HL-60/S4 (cell line): ENCODE measurements around the gene ZNF502.
"Not testable (repeated sequence)": the region's sequence is repeated elsewhere in the genome, so short reads cannot be mapped to it uniquely, and the experiment has no call there.

Source experiments
- in situ Hi-C: fragments of 300-500 bp; cut with MboI; formaldehyde crosslinking; loops from 2 replicates; pipeline ENCODE4 v1.14.3; 2022; ENCODE audit warnings: low sequenced_read_pairs

ZNF502 gene

GRCh38 chr3:44712455-44713075 lies at the start of gene ZNF502:
TSS of gene ZNF502 (plus strand) at chr3:44712660. CDS start at chr3:44720262, 7,602 bp downstream.
- in situ Hi-C loops, result no loop called here

DNA sequence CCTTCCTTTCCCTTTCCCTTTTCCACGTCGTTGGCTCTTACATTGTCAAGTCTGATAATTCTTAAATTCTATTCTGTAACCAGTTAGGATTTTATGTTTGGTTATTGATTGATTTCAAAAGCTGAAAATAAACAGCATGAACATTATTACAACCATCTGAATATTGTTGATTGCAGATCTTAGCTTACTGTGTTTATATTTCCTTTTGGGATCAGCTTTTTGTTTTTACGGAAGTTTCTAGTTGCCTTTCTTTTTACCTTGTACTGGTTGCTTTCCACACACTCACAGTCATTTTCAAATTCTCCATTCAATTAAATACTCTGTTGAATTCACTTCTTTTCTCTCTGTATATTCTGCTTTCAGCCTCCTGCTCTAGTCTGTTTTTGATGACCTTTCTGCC lies 47.3 kb upstream of the ZNF502 start:
- in situ Hi-C loops, result no loop called here

DNA sequence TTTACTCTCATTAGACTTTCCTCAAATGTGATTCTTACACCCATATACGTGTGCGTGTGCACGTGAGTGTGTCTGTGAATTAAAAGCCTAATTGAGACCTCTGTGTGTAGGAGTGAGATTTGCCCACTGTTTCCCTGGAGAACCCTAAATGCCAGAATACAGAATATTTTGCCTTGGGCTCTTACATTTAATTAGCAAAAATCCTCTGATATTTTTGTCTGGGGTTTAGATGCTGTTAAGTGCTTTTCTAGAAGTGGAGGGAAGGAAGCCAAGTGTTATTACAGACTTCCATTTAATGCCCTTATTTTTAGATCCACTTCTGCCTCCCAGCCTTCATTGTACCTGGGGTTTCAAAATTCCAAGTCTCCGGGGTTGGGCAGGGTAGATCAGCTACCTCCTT lies 46.1 kb upstream of the ZNF502 start:
- in situ Hi-C loops, result no loop called here

DNA sequence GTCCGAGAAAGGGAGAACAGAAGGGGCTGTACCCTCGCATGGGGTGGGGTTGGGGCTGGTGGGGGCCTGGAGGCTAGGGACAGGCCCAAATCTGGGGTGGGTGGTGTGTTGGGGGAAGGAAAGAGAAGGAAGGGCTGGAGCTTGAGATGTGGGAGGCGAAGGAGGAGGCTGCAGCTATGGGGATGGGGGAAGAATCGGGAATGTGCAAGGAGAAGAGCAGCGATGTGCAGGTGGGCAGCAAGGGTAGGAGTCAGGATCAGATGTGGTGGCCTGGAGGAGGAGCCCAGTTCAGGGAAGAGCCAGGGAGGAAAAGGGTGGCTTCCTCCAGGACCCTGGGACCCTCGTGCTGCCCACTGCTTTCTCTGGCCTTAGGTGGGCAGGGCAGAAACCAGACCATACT lies 42.7 kb upstream of the ZNF502 start:
- in situ Hi-C loops, result no loop called here

DNA sequence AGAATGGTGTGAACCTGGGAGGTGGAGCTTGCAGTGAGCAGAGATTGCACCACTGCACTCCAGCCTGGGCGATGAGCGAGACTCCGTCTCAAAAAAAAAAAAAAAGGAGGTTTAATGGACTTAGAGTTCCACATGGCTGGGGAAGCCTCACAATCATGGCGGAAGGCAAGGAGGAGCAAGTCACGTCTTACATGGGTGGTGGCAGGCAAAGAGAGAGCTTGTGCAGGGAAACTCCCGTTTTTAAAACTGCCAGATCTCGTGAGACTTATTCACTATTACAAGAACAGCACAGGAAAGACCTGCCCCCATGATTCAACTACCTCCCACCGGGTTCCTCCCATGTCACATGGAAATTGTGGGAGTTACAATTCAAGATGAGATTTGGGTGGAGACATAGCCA lies 39.0 kb upstream of the ZNF502 start:
- in situ Hi-C loops, result not testable (repeated sequence)

GRCh38 chr3:44674211-44674610 lies 38.2 kb upstream of the ZNF502 start:
- in situ Hi-C loops, result no loop called here

- in situ Hi-C loops, result no loop called here
These were observed 33.9 kb upstream of the ZNF502 start for GRCh38 chr3:44678480-44679116.

DNA sequence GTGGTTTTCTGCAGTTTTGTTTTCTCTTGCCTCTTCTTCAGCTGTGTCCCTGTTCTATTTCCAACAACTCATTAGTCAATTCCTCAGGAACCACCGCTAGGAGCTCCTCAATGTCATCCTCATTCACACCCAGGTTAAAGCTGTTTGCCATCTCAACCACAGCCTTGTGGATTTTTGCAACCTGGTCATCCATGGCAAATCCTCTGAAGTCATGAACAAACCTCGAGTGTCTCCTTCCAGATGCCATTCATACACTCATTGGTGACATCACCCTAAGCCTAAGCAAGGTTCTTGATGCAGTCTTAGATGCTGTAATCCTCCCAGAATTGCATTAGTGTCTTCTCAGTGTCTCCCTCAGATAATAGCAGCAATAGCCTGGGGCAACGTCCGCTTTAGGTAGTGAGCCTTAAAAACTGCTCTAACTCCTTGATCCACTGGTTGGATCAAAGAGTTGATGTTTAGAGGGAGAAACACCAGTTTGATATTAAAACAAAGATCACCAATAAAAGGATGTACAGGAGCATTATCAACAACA lies 31.5 kb upstream of the ZNF502 start:
- in situ Hi-C loops, result no loop called here

GRCh38 chr3:44682182-44682896 lies 30.1 kb upstream of the ZNF502 start:
- in situ Hi-C loops, result no loop called here

DNA sequence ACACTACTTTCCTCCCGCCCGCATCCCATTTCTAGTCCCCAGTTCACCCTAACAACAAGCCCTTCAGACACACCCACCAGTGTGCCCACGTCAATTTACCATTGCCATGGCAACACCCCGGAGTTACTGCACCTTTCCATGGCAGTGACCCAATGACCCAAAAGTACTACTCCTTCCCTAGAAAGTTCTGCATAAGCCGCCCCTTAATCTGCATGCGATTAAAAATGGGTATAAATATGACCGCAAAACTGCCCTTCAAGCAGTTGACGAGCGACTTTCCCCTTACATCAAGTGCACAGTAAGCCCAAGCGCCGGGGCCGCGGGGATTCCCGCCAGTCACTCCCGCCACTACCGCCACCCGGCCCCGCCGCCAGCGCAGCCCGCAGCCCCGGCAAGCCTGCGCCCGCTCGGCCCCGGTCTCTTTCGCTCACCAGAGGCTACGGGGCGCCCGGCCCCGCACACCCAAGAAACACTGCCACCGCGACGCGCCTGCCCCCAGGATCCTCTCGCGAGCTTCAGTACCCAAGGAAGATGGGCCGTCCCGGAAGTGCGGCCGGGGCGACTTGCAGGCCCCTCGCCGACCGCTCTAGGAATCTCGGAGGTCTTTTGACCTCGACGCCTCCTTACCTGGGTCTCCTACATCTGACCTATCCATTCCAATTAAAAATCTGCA lies 27.2 kb upstream of the ZNF502 start:
- in situ Hi-C loops, result no loop called here

GRCh38 chr3:44687898-44688297 lies 24.6 kb upstream of the ZNF502 start:
- in situ Hi-C loops, result no loop called here

GRCh38 chr3:44721231-44722102 lies 9.0 kb downstream of the ZNF502 start:
- in situ Hi-C loops, result no loop called here

- in situ Hi-C loops, result no loop called here
These were observed 9.6 kb downstream of the ZNF502 start for GRCh38 chr3:44722103-44722401.

- in situ Hi-C loops, result no loop called here
These were observed 17.0 kb downstream of the ZNF502 start, which contains the start of gene ZNF501 for GRCh38 chr3:44729384-44729910. TSS of gene ZNF501 (plus strand) at chr3:44729635. CDS start at chr3:44734422, 4,787 bp downstream.

DNA sequence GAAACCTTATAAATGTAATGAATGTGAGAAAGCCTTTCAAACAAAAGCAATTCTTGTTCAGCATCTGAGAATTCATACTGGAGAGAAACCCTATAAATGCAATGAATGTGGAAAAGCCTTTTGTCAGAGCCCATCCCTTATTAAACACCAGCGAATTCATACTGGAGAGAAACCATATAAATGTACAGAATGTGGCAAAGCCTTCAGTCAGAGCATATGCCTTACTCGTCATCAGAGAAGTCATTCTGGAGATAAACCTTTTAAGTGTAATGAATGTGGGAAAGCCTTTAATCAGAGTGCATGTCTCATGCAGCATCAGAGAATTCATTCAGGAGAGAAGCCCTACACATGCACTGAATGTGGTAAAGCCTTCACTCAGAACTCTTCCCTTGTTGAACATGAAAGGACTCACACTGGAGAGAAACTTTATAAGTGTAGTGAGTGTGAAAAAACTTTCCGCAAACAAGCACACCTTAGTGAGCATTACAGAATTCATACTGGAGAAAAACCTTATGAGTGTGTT lies 22.2 kb downstream of the ZNF502 start:
- in situ Hi-C loops, result no loop called here

- in situ Hi-C loops, result no loop called here
These were observed 48.6 kb downstream of the ZNF502 start for GRCh38 chr3:44761101-44761423.

DNA sequence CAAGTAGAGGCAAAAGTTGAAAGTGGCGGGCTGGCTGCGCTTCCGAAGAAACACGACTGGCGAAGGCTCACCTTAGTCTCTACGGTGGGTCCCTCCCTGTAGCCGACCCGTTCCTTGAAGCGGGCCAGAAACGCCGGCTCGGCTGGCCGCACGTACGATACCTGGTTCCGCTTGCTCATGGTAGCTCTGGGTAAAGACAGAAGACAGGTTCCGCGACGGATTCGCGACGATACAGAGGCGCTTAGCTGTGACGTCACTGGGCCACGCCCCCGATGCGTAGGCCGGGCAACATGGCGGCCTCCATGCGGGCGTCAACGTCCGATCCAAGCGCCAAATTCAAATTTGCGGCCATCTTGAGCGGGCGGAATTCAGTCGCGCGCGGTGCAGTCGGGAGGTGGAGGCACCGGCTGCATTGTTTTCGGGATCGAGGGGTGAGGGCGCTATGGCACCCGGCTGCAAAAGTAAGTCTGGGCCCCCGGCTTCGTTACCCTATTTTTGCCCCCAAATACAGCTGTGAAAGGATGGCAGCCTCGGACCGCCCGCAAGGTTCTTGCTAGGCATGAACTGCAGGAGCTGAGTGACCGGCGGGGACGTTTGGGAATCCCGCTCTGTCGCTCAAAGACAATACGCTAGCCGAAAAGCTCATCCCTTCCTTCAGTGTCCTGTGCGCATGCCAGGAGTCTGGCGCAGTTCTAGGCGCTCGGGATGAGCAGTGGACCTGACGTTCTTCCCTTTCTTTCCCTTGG lies 49.1 kb downstream of the ZNF502 start, which contains the start of the genes KIAA1143 and KIF15:
Gene KIAA1143 (minus strand): TSS at position 196 of the 746 bp plus-strand sequence. CDS start 17 bp downstream, at position 179.
Gene KIF15 (plus strand): TSS at position 371 of the 746 bp plus-strand sequence. CDS start 72 bp downstream, at position 443.
- in situ Hi-C loops, result no loop called here

GRCh38 chr3:44762170-44762677 lies 49.8 kb downstream of the ZNF502 start:
- in situ Hi-C loops, result no loop called here

DNA sequence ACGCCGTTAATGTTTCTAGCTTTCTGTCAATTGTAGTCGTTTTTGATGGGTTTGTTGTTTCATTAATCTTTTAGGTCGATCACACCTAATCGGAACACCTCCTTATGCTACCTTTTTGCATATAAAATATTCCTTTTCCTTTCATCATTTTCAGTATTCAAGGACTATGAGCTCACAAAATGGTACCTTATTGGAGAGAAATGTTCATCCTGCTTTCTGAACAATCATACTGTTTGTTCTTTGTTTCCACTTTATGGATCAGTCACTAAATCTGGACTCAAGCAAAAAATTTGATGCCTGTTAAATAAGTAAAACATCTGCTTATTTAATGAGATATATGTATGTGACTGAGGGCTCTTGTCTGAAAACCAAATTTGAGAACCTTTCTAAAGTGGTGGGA lies 50.2 kb downstream of the ZNF502 start:
- in situ Hi-C loops, result no loop called here
